HUES64 (cell line): Measurements from ENCODE around the gene LMO2.

Source experiments
- H3K27ac ChIP-seq: 2 replicates; pipeline ENCODE4 v1.7.0; 2013; ENCODE audit warnings: low read depth, low read length, inconsistent platforms
- H3K27me3 ChIP-seq: 2 replicates; pipeline ENCODE4 v1.6.1; 2013; ENCODE audit warnings: mild to moderate bottlenecking, low read length; ENCODE audit not compliant: insufficient read depth
- H3K36me3 ChIP-seq: 2 replicates; pipeline ENCODE4 v1.6.1; 2013; ENCODE audit warnings: mild to moderate bottlenecking, low read length; ENCODE audit not compliant: insufficient read depth
- H3K4me1 ChIP-seq: 2 replicates; pipeline ENCODE4 v1.6.1; 2013; ENCODE audit warnings: mild to moderate bottlenecking, low read length, moderate library complexity; ENCODE audit not compliant: insufficient read depth
- H3K4me3 ChIP-seq: 2 replicates; pipeline ENCODE4 v1.5.1; 2013; ENCODE audit warnings: mild to moderate bottlenecking, low read length, moderate library complexity
- H3K9ac ChIP-seq: 2 replicates; pipeline ENCODE4 v1.6.1; 2013; ENCODE audit warnings: mild to moderate bottlenecking, low read depth, low read length
- H3K9me3 ChIP-seq: 2 replicates; pipeline ENCODE4 v1.6.1; 2013; ENCODE audit warnings: low read depth, low read length; ENCODE audit not compliant: insufficient read depth
- WGBS: fragments of 150-250, 120-280 bp; methylation state at CpG from one replicate; pipeline ENCODE4 v1.1.7; 2013; ENCODE audit warnings: missing lambda C conversion rate; 5-methylcytosine and 5-hydroxymethylcytosine counted together

Gene LMO2

GRCh38 chr11:33898957-33899356, 7.1 kb upstream of the LMO2 start:
- WGBS, result 94% methylated on average over 2 of the region's 3 CpGs
- Histone ChIP-seq H3K27me3 (no peaks in the 10 kb centered on the region), H3K9ac (no peak overlapping the region), H3K36me3 (no peaks in the 10 kb centered on the region), H3K27ac (no peak overlapping the region), H3K4me3 (no peak overlapping the region), H3K9me3 (no peaks in the 10 kb centered on the region), H3K4me1 (peaks cover 10% of the 10 kb centered on the region; the same call in 1 of the 2 replicates)

- WGBS, result 95% methylated on average over 4 of the region's 4 CpGs
- peaks cover 10% of the 10 kb centered on the region; the same call in 1 of the 2 replicates for H3K4me1 ChIP-seq
Observed at GRCh38 chr11:33897761-33898375, 6.0 kb upstream of the LMO2 start.

GRCh38 chr11:33896911-33897310, 5.0 kb upstream of the LMO2 start:
- Histone ChIP-seq H3K4me1 (peaks cover 11% of the 10 kb centered on the region; the same call in 1 of the 2 replicates), H3K36me3 (no peaks in the 10 kb centered on the region), H3K4me3 (no peak overlapping the region), H3K9me3 (no peaks in the 10 kb centered on the region), H3K9ac (no peak overlapping the region), H3K27ac (no peak overlapping the region), H3K27me3 (no peaks in the 10 kb centered on the region)
- WGBS, result 100% methylated on average over 1 of the region's 2 CpGs

More at GRCh38 chr11:33897761-33898375, 6.0 kb upstream of the LMO2 start:
- Histone ChIP-seq H3K27ac (no peak overlapping the region), H3K9ac (no peak overlapping the region), H3K9me3 (no peaks in the 10 kb centered on the region), H3K27me3 (no peaks in the 10 kb centered on the region), H3K4me3 (no peak overlapping the region), H3K36me3 (no peaks in the 10 kb centered on the region)

GRCh38 chr11:33895752-33896137, 3.9 kb upstream of the LMO2 start:
- 95% methylated on average over 2 of the region's 2 CpGs for WGBS
- no peak overlapping the region for H3K4me3 ChIP-seq
- H3K9ac ChIP-seq, result no peak overlapping the region
- peaks cover 22% of the 10 kb centered on the region; the same call in 1 of the 2 replicates for H3K4me1 ChIP-seq
- H3K27ac ChIP-seq, result no peak overlapping the region
- H3K9me3 ChIP-seq, result no peaks in the 10 kb centered on the region
- no peaks in the 10 kb centered on the region for H3K36me3 ChIP-seq
- no peaks in the 10 kb centered on the region for H3K27me3 ChIP-seq

GRCh38 chr11:33894398-33894746, 2.5 kb upstream of the LMO2 start:
- Histone ChIP-seq H3K9me3 (no peaks in the 10 kb centered on the region), H3K4me3 (no peak overlapping the region), H3K27ac (no peak overlapping the region), H3K27me3 (no peaks in the 10 kb centered on the region), H3K9ac (no peak overlapping the region), H3K36me3 (no peaks in the 10 kb centered on the region), H3K4me1 (peaks cover 24% of the 10 kb centered on the region; the same call in 1 of the 2 replicates)
- WGBS, result 92% methylated on average over 4 of the region's 4 CpGs

- Histone ChIP-seq H3K4me3 (no peak overlapping the region), H3K9ac (no peak overlapping the region), H3K27me3 (no peaks in the 10 kb centered on the region), H3K27ac (no peak overlapping the region), H3K4me1 (peaks cover 24% of the 10 kb centered on the region; the same call in 1 of the 2 replicates), H3K9me3 (no peaks in the 10 kb centered on the region), H3K36me3 (no peaks in the 10 kb centered on the region)
- 91% methylated on average over 12 of the region's 14 CpGs for WGBS
Observed at GRCh38 chr11:33893711-33894397, 2.0 kb upstream of the LMO2 start.

- no peak overlapping the region for H3K27ac ChIP-seq
- no peaks in the 10 kb centered on the region for H3K36me3 ChIP-seq
- peaks cover 24% of the 10 kb centered on the region; the same call in 1 of the 2 replicates for H3K4me1 ChIP-seq
- no peaks in the 10 kb centered on the region for H3K27me3 ChIP-seq
- no peak overlapping the region for H3K4me3 ChIP-seq
- H3K9me3 ChIP-seq, result no peaks in the 10 kb centered on the region
- no peak overlapping the region for H3K9ac ChIP-seq
- WGBS, result 96% methylated on average over 11 of the region's 11 CpGs
Observed at GRCh38 chr11:33892906-33893594, 1.2 kb upstream of the LMO2 start.

GRCh38 chr11:33889821-33890378, 2.0 kb downstream of the LMO2 start:
- Histone ChIP-seq H3K36me3 (no peaks in the 10 kb centered on the region), H3K9me3 (no peaks in the 10 kb centered on the region), H3K9ac (no peak overlapping the region), H3K27ac (no peak overlapping the region), H3K4me1 (peaks cover 14% of the 10 kb centered on the region; the same call in 1 of the 2 replicates), H3K27me3 (no peaks in the 10 kb centered on the region), H3K4me3 (no peak overlapping the region)
- whole genome bisulfite sequencing, result 100% methylated on average over 2 of the region's 3 CpGs

- 93% methylated on average over 4 of the region's 6 CpGs for WGBS
Observed at GRCh38 chr11:33889296-33889695, 2.6 kb downstream of the LMO2 start.

GRCh38 chr11:33887886-33888285, 4.0 kb downstream of the LMO2 start:
- H3K27ac ChIP-seq, result no peak overlapping the region
- H3K36me3 ChIP-seq, result no peaks in the 10 kb centered on the region
- 93% methylated on average over 5 of the region's 5 CpGs for WGBS
- H3K9ac ChIP-seq, result no peak overlapping the region
- H3K4me1 ChIP-seq, result peaks cover 14% of the 10 kb centered on the region; the same call in 1 of the 2 replicates
- no peak overlapping the region for H3K4me3 ChIP-seq
- H3K9me3 ChIP-seq, result no peaks in the 10 kb centered on the region
- H3K27me3 ChIP-seq, result 0 out of 2 replicates have a peak, but pooled peaks cover 3% of the 10 kb centered on the region

More at GRCh38 chr11:33889296-33889695, 2.6 kb downstream of the LMO2 start:
- Histone ChIP-seq H3K9ac (no peak overlapping the region), H3K36me3 (no peaks in the 10 kb centered on the region), H3K9me3 (no peaks in the 10 kb centered on the region), H3K4me1 (peaks cover 14% of the 10 kb centered on the region; the same call in 1 of the 2 replicates), H3K27ac (no peak overlapping the region), H3K4me3 (no peak overlapping the region), H3K27me3 (no peaks in the 10 kb centered on the region)
